Body of pancreas (tissue), 4 donors: ENCODE data around the gene CEND1.

Experiments used
- POLR2A ChIP-seq, 3 donors: fragments of 450-650 bp; IDR thresholded peaks; one replicate each; pipeline ENCODE4 v1.6.1; 2016; ENCODE audit warnings: antibody characterized with exemption in 3 of 3, mild to moderate bottlenecking in 2 of 3
- TF ChIP-seq, protein P1 (sequence below), 7 experiments: fragments of 450-650 bp in 4 of 7; fragments of 200-600 bp in 3 of 7; sonication (generic) in 3 of 7; IDR thresholded peaks; one replicate each; pipeline ENCODE4 v1.5.1; 2016 to 2019; ENCODE audit warnings: antibody characterized with exemption in 7 of 7

- TF ChIP-seq, protein P1, sequence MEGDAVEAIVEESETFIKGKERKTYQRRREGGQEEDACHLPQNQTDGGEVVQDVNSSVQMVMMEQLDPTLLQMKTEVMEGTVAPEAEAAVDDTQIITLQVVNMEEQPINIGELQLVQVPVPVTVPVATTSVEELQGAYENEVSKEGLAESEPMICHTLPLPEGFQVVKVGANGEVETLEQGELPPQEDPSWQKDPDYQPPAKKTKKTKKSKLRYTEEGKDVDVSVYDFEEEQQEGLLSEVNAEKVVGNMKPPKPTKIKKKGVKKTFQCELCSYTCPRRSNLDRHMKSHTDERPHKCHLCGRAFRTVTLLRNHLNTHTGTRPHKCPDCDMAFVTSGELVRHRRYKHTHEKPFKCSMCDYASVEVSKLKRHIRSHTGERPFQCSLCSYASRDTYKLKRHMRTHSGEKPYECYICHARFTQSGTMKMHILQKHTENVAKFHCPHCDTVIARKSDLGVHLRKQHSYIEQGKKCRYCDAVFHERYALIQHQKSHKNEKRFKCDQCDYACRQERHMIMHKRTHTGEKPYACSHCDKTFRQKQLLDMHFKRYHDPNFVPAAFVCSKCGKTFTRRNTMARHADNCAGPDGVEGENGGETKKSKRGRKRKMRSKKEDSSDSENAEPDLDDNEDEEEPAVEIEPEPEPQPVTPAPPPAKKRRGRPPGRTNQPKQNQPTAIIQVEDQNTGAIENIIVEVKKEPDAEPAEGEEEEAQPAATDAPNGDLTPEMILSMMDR (IDR thresholded peaks at IDR 0.05) = no peak
- TF ChIP-seq POLR2A (IDR thresholded peaks at IDR 0.05) = no peak
Measured at GRCh38 chr11:802693-803466, 13.0 kb upstream of the CEND1 start.
